H9 (cell line): ENCODE measurements around the gene ADGRF1. TPM values are rescaled to one million over a fixed set of nuclear protein-coding genes. Genes with fewer than 3 reads are reported as not detected.

Experiments used
- DNase-seq: peaks from one replicate; pipeline ENCODE4 v3.0.0-alpha.2; 2017
- H2AFZ ChIP-seq: one replicate; pipeline ENCODE4 v1.6.1; 2013; ENCODE audit warnings: mild to moderate bottlenecking, low read length, control low read depth, moderate library complexity
- H2AK5ac ChIP-seq: 2 replicates; pipeline ENCODE4 v1.6.1; 2013; ENCODE audit warnings: low read length, control low read depth, mixed read lengths; ENCODE audit not compliant: insufficient read length
- H2BK120ac ChIP-seq: one replicate; pipeline ENCODE4 v1.6.1; 2013; ENCODE audit warnings: low read depth, mild to moderate bottlenecking, low read length, control low read depth, inconsistent platforms; ENCODE audit not compliant: poor library complexity, severe bottlenecking
- H2BK12ac ChIP-seq: 2 replicates; pipeline ENCODE4 v1.6.1; 2013; ENCODE audit warnings: low read length, control low read depth, mixed read lengths, low read depth; ENCODE audit not compliant: insufficient read length
- H2BK15ac ChIP-seq: 2 replicates; pipeline ENCODE4 v1.6.1; 2013; ENCODE audit warnings: low read depth, low read length, control low read depth
- H2BK20ac ChIP-seq: one replicate; pipeline ENCODE4 v1.6.1; 2013; ENCODE audit warnings: low read depth, mild to moderate bottlenecking, low read length, control low read depth, inconsistent platforms; ENCODE audit not compliant: poor library complexity, severe bottlenecking
- H2BK5ac ChIP-seq: 2 replicates; pipeline ENCODE4 v1.6.1; 2013; ENCODE audit warnings: low read length, control low read depth, mixed read lengths; ENCODE audit not compliant: insufficient read length
- H3K14ac ChIP-seq: 2 replicates; pipeline ENCODE4 v1.6.1; 2013; ENCODE audit warnings: low read length, control low read depth; ENCODE audit not compliant: insufficient read depth
- H3K18ac ChIP-seq: 2 replicates; pipeline ENCODE4 v1.6.1; 2013; ENCODE audit warnings: low read depth, mild to moderate bottlenecking, mixed read lengths, low read length, control low read depth; ENCODE audit not compliant: insufficient read length
- H3K23ac ChIP-seq: 2 replicates; pipeline ENCODE4 v1.6.1; 2013; ENCODE audit warnings: low read length, control low read depth, mixed read lengths, low read depth; ENCODE audit not compliant: insufficient read length
- H3K23me2 ChIP-seq: 2 replicates; pipeline ENCODE4 v1.6.1; 2013; ENCODE audit warnings: low read depth, mild to moderate bottlenecking, mixed read lengths, low read length, control low read depth; ENCODE audit not compliant: insufficient read length, poor library complexity, severe bottlenecking
- H3K27ac ChIP-seq: 2 replicates; pipeline ENCODE4 v1.5.1; 2013; ENCODE audit warnings: low read length, control low read depth, mixed read lengths, low read depth; ENCODE audit not compliant: insufficient read length
- H3K27me3 ChIP-seq: 2 replicates; pipeline ENCODE4 v1.6.1; 2013; ENCODE audit warnings: low read length, control low read depth, inconsistent platforms; ENCODE audit not compliant: insufficient read depth
- H3K4ac ChIP-seq: 2 replicates; pipeline ENCODE4 v1.6.1; 2013; ENCODE audit warnings: low read depth, mild to moderate bottlenecking, control low read depth, inconsistent platforms, low read length, moderate library complexity
- H3K4me1 ChIP-seq: 2 replicates; pipeline ENCODE4 v1.6.1; 2013; ENCODE audit warnings: low read length, control low read depth, inconsistent platforms; ENCODE audit not compliant: insufficient read depth
- H3K4me2 ChIP-seq: 2 replicates; pipeline ENCODE4 v1.6.1; 2013; ENCODE audit warnings: low read length, control low read depth, mixed read lengths; ENCODE audit not compliant: insufficient read length, insufficient read depth
- H3K56ac ChIP-seq: 2 replicates; pipeline ENCODE4 v1.6.1; 2013; ENCODE audit warnings: low read depth, mild to moderate bottlenecking, mixed read lengths, low read length, control low read depth; ENCODE audit not compliant: insufficient read length
- H3K79me1 ChIP-seq: 2 replicates; pipeline ENCODE4 v1.6.1; 2013; ENCODE audit warnings: low read depth, mild to moderate bottlenecking, moderate library complexity, low read length, control low read depth, inconsistent platforms; ENCODE audit not compliant: insufficient read depth, poor library complexity, severe bottlenecking
- H3K79me2 ChIP-seq: 2 replicates; pipeline ENCODE4 v1.6.1; 2013; ENCODE audit warnings: low read length, control low read depth, inconsistent platforms; ENCODE audit not compliant: insufficient read depth
- H3K9ac ChIP-seq: 2 replicates; pipeline ENCODE4 v1.6.1; 2013; ENCODE audit warnings: low read length, control low read depth, mixed read lengths; ENCODE audit not compliant: insufficient read length; ENCODE audit errors: extremely low read depth
- H3K9me3 ChIP-seq: one replicate; pipeline ENCODE4 v1.6.1; 2013; ENCODE audit warnings: low read depth, low read length, inconsistent platforms; ENCODE audit not compliant: control insufficient read depth
- H3T11ph ChIP-seq: one replicate; pipeline ENCODE4 v1.6.1; 2013; ENCODE audit warnings: mild to moderate bottlenecking, low read length, control low read depth, inconsistent platforms
- H4K20me1 ChIP-seq: one replicate; pipeline ENCODE4 v1.6.1; 2013; ENCODE audit not compliant: control insufficient read depth, insufficient read length, insufficient read depth
- H4K5ac ChIP-seq: 2 replicates; pipeline ENCODE4 v1.6.1; 2013; ENCODE audit warnings: low read depth, mild to moderate bottlenecking, mixed read lengths, low read length, control low read depth; ENCODE audit not compliant: insufficient read length
- H4K8ac ChIP-seq: replicated peaks from 2 replicates; pipeline ENCODE4 v1.6.1; 2013; ENCODE audit warnings: low read length, control low read depth, mixed read lengths, low read depth; ENCODE audit not compliant: insufficient read length
- H4K91ac ChIP-seq: 2 replicates; pipeline ENCODE4 v1.6.1; 2013; ENCODE audit warnings: low read depth, mild to moderate bottlenecking, moderate library complexity, mixed read lengths, low read length, control low read depth; ENCODE audit not compliant: insufficient read length
- H3K27ac Mint-ChIP-seq, 3 experiments: 2 replicates in 2 of 3; 3 replicates in 1 of 3; pipeline ENCODE4 v1.8.0; 2020 to 2021; ENCODE audit warnings: mixed read lengths in 3 of 3, mild to moderate bottlenecking in 1 of 3, moderate library complexity in 1 of 3
- H3K27me3 Mint-ChIP-seq: 2 replicates; pipeline ENCODE4 v1.8.0; 2021; ENCODE audit warnings: low read depth, mild to moderate bottlenecking, moderate library complexity, mixed read lengths
- H3K36me3 Mint-ChIP-seq, 3 experiments: 2 replicates in 2 of 3; 3 replicates in 1 of 3; pipeline ENCODE4 v1.8.0; 2020 to 2021; ENCODE audit warnings: low read depth in 3 of 3, mixed read lengths in 3 of 3; ENCODE audit not compliant: insufficient read depth in 1 of 3
- H3K4me1 Mint-ChIP-seq, 2 experiments: 2 replicates each; pipeline ENCODE4 v1.8.0; 2020; ENCODE audit warnings: mixed read lengths in 2 of 2
- H3K4me3 Mint-ChIP-seq, 2 experiments: 2 replicates in 1 of 2; 3 replicates in 1 of 2; pipeline ENCODE4 v1.8.0; 2020 to 2021; ENCODE audit warnings: mild to moderate bottlenecking in 2 of 2, mixed read lengths in 2 of 2, moderate library complexity in 1 of 2
- H3K9me3 Mint-ChIP-seq, 2 experiments: 2 replicates in 1 of 2; 3 replicates in 1 of 2; pipeline ENCODE4 v1.8.0; 2020; ENCODE audit warnings: mild to moderate bottlenecking in 2 of 2, mixed read lengths in 2 of 2, moderate library complexity in 1 of 2
- CTCF ChIP-seq: fragments of 200-600 bp; sonication (generic); conservative IDR thresholded peaks from 3 replicates; pipeline ENCODE4 v1.8.0; 2021; ENCODE audit warnings: antibody characterized with exemption, mild to moderate bottlenecking
- WGBS: extraction: QIAGEN DNeasy Blood & Tissue Kit; methylation state at CpG from one replicate; pipeline ENCODE4 v1.1.7; 2013; ENCODE audit warnings: missing lambda C conversion rate, low lambda C conversion rate, mixed read lengths; ENCODE audit not compliant: insufficient read length; ENCODE audit errors: extremely low coverage; 5-methylcytosine and 5-hydroxymethylcytosine counted together
- long read RNA-seq: library from polyadenylated mRNA; unstranded; transcript quantifications from one replicate; pipeline ENCODE4 v2.0.0, GENCODE V29; 2020
- total RNA-seq: library from RNA; stranded (reverse); gene quantifications from 2 replicates; pipeline ENCODE4 v1.2.1, GENCODE V29; 2021

ADGRF1 gene
- total RNA-seq = not detected in 2 replicates
- long read RNA-seq = 0 reads

GRCh38 chr6:47042275-47042791 is at the start of gene ADGRF1:
Gene ADGRF1, minus strand, starts transcription at chr6:47042332. Its CDS starts 13,271 bp downstream, at chr6:47029061.
- no peak within 1 kb of the TSS for H3K9ac ChIP-seq
- no peaks in the 10 kb centered on the region for H3K79me1 ChIP-seq
- Mint-ChIP-seq H3K27ac (no peak within 1 kb of the TSS), H3K4me3 (no peak within 1 kb of the TSS), H3K36me3 (no peaks in the 10 kb centered on the region), H3K27me3 (no peaks in the 10 kb centered on the region), H3K4me1 (peaks cover 13 to 15% of the 10 kb centered on the region in 2 experiments), H3K9me3 (no peaks in the 10 kb centered on the region)
- no peaks in the 10 kb centered on the region for H4K20me1 ChIP-seq
- H3K9me3 ChIP-seq = no peaks in the 10 kb centered on the region
- no peak within 1 kb of the TSS for H3K56ac ChIP-seq
- H2BK20ac ChIP-seq = no peak within 1 kb of the TSS
- no peak within 1 kb of the TSS for H2BK15ac ChIP-seq
- no peak within 1 kb of the TSS for H4K5ac ChIP-seq
- H3K18ac ChIP-seq = no peak within 1 kb of the TSS
- no peak within 1 kb of the TSS for H2AK5ac ChIP-seq
- no peak within 1 kb of the TSS for H2BK120ac ChIP-seq
- H3K27ac ChIP-seq = no peak within 1 kb of the TSS
- H3K4me2 ChIP-seq = no peak within 1 kb of the TSS
- H4K91ac ChIP-seq = no peak within 1 kb of the TSS
- no peak within 1 kb of the TSS for H4K8ac ChIP-seq
- no peak within 1 kb of the TSS for H2BK5ac ChIP-seq
- no peaks in the 10 kb centered on the region for H3K27me3 ChIP-seq
- TF ChIP-seq CTCF = no peak
- no peak within 1 kb of the TSS for H3T11ph ChIP-seq
- H3K79me2 ChIP-seq = no peaks in the 10 kb centered on the region
- no peak for DNase-seq
- no peak within 1 kb of the TSS for H2AFZ ChIP-seq
- peaks cover 2% of the 10 kb centered on the region; the same call in 1 of the 2 replicates for H3K4me1 ChIP-seq
- H3K23me2 ChIP-seq = no peaks in the 10 kb centered on the region
- no peak within 1 kb of the TSS for H3K14ac ChIP-seq
- no peak within 1 kb of the TSS for H3K4ac ChIP-seq
- no peak within 1 kb of the TSS for H3K23ac ChIP-seq
- WGBS = no CpG with 5 or more reads among the region's 3 CpGs
- no peak within 1 kb of the TSS for H2BK12ac ChIP-seq
